NK-92 treated with Interleukin-12 subunit alpha and Interleukin-12 subunit beta, amount 100 ng/mL, for 24 hours (cell line): ENCODE data around the gene EXOC4.
"Not testable (repeated sequence)": the region's sequence is repeated elsewhere in the genome, so short reads cannot be mapped to it uniquely, and the experiment has no call there.

Experiments
- DNase-seq: peaks from one replicate; lab custom pipeline; 2025; lab: John Stamatoyannopoulos, UW

Gene EXOC4

DNA sequence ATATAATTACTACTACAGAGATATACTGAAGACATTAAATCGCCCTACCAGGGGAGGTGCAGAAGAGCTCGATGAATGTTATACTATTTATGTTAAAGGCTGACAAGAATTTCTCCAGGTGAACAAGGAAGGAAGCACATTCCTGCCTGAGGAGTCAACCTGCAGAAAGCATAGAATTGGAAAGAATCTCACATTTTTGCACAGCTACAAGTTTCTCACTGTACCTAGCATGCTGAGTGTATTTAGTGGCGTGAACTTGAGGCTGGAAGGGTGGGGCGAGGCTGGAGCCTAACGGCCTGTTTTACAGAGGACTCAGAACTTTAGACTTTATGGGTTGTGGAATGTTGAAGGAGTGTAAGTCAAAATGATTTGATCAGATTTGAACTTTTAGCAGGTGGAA is 500.6 kb downstream of the EXOC4 start:
- DNase-seq = no peak

DNA sequence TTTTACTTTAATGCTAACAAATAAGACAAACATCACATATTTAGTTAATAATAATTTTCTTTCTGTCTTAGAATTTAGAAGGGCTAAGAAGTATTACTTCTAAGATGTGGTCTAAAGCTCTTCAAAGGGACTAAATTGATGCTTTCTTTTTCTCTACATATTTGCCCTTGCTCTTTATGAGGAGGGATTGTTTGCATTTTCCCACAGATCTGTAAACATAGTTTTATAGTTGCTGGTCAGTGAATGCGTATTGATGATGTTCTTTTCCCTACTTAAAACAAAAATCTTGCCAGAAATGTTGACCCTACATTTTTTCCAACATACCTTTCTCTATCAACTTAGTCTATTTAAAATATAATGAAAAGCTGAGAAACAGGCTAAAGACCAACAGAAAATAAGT is 501.8 kb downstream of the EXOC4 start:
- DNase-seq = no peak

GRCh38 chr7:133755901-133756300 is 503.0 kb downstream of the EXOC4 start:
- DNase-seq = no peak

- DNase-seq = no peak
Observed at GRCh38 chr7:133761443-133761842, 508.6 kb downstream of the EXOC4 start.

DNA sequence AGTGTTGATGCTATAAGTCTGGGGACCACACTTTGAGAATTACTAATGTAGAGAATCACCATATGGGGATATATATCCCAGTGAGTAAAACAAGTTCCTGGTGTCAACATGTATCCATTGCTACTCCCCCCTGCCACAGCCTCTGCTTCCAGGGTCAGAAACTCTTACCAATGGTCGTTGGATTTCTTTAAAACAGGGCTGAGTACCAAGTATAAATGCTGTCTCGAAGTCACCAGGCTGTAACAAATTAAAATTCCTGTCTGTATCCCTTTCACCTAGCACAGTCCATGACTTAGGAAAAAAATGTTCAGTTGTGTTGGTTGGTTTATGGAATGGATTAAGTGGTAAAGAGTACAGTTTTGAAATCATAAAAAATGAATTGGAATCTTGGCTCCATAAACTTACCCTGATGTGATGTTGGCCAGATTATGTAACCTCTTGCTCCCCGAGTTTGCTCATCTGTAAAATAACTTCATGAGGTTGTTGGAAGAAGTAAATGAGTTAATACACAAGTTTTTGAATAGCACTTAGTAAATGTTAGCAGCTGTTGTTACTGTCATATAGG is 510.3 kb downstream of the EXOC4 start:
- DNase-seq = no peak

DNA sequence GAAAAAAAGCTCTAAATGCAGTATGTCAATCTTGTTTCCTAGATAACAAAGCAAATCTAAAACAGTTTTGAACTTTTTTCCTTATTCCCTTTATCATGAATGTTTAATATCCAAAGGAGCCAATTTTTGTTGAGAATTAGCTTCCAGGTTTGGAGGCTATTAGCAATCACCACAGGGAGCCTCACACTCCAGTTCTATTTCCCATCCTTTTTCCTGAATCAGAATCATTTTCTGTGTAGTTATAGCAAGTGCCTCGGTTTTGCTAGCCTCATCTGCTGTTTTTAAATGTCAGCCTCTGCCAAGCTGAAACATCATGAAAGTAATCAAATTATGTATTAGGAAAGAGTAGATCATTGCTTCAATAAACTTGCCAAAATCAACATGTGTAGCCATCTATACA is 516.8 kb downstream of the EXOC4 start:
- no peak for DNase-seq

GRCh38 chr7:133770863-133771492 is 518.1 kb downstream of the EXOC4 start:
- no peak for DNase-seq

- DNase-seq = no peak
Observed at GRCh38 chr7:133771788-133772419, 519.0 kb downstream of the EXOC4 start.

- DNase-seq = no peak
Observed at GRCh38 chr7:133773601-133774000, 520.7 kb downstream of the EXOC4 start.

- DNase-seq = no peak
Observed at GRCh38 chr7:133775201-133775600, 522.3 kb downstream of the EXOC4 start.

- DNase-seq = no peak
Observed at GRCh38 chr7:133776266-133776665, 523.4 kb downstream of the EXOC4 start.

DNA sequence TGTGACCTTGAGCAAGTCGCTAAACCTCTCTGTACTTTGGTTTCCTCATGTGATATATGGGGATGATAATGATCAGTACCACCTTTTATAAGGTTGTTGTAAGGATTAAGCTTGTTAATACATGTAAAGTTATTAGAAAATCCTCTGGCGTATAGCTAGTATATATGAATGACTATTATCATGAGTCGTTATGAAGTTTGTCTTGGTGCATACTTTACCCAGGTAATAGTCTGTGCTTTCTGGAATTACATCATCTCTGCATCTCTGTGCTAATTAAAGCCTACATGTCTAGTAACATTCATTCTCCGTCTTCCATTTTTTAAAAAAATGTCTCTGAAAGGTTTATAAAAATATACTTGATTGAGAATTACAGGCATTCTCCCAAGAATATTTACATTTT is 524.8 kb downstream of the EXOC4 start:
- DNase-seq = no peak

DNA sequence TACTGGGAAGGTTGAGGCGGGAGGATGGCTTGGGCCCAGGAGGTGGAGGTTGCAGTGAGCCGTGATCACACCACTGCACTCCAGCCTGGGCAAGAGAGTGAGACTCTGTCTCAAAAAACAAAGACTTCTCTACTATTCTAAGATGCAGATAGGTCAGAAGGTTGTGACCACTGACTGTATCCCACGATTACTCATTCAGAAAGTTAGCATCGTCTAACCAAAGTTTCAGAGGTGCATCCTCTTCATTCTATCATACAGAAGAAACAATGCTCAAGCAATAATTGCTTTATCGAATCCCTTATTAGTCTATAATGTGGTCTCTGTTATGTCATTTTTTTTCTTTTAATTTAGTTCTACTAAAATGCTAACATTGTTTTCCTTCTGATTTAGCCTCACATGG is 525.6 kb downstream of the EXOC4 start:
- no peak for DNase-seq

GRCh38 chr7:133779538-133779937 is 526.7 kb downstream of the EXOC4 start:
- DNase-seq = not testable (repeated sequence)

DNA sequence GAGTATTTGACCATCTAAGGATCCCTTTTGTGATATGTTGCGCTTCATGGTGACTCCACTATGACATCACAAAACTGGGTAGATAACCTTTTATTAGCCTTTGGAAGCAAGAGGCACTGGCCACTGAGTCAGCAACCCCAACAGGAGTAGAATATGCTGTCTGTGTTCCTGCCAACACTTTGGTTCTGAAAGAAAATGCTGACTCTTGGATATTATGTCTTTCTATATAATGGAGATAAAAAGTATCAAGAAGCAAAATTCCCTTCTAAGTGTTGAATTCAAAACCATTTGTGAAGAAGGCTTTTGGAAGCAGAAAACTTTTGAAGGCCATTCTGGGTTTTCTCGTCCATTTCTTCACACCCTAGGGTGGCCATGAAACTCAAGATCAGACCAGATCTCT is 528.0 kb downstream of the EXOC4 start:
- no peak for DNase-seq

DNA sequence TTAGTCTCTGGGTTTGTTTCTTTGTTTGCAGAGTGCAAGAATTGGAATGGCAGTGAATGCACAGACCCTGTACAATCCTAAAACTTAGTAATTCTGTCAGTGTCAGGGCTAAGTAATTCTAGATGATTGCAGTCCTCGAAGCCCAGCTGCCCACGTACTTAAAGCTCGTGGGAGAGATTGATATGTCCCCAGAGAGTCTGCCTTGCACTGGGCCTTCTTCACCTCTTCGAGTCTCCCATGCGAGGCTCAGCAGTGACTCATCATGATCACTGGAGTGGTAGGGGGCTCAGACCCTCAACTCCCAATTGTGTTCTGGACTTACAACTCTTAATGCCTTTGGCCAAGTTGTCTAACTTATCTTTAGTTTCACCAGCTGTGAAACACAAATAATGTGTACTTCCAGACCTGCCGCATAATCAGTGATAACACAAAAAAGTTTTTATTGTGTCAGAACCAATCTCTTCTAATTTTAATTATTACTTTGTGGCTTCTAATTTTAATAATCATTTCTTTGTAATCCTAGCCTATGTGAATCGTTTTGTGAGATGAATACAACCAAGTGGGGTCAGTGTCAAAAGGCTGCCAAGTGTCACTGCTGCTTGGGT is 528.7 kb downstream of the EXOC4 start:
- DNase-seq = no peak

- no peak for DNase-seq
Observed at GRCh38 chr7:133782470-133782869, 529.6 kb downstream of the EXOC4 start.

- DNase-seq = no peak
Observed at GRCh38 chr7:133783276-133783675, 530.4 kb downstream of the EXOC4 start.

DNA sequence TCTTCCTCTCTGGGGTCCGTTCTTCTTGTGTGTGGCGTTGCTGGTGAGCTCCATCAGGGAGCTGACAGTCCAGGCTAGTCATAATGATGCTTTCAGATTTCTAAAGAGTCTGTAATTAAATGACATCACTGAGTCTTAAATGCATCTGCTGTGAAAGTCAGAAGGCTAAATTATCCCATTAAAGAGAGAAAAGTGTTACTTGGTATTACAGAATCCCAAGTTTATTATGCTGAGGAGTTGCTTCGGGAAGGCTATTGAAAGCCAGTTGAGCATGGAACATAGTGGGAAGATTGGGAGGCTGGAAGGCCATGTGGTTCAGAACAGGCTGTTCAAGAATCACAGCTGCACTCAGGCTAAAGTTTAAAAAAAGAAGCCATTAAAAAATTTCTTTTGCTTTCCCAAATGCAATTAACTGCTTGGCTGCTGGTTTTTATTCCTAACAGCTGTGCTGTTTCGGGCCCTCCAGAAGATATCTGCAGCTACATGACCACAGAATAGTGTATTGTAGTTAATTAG is 531.7 kb downstream of the EXOC4 start:
- no peak for DNase-seq

DNA sequence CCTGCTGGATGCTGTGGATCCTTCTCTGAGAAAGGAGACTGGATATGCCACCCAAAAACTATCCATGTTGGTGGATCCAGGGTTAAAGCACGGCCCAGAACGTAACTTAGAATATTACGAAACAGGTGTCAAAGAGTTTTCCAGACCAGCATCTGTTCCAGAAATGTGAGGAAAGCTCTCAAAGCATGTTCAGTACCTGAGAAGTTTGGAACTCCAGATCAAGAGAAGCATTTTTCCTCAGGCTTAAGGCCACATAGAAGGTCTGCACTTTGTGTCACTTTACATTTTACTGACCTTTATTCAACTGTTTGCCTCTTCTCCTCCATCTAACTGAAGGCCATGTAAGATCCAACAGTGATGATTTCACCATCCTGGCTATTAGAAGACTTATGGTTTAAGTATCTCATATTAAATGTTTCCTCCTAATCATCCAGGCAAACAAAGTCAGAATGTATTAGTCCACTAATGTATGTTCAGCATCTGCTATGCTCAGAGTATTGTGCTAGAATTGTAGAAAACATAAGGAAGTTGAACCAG is 533.6 kb downstream of the EXOC4 start:
- DNase-seq = no peak

GRCh38 chr7:133789974-133790373 is 537.1 kb downstream of the EXOC4 start:
- no peak for DNase-seq

GRCh38 chr7:133790911-133791310 is 538.0 kb downstream of the EXOC4 start:
- DNase-seq = no peak

DNA sequence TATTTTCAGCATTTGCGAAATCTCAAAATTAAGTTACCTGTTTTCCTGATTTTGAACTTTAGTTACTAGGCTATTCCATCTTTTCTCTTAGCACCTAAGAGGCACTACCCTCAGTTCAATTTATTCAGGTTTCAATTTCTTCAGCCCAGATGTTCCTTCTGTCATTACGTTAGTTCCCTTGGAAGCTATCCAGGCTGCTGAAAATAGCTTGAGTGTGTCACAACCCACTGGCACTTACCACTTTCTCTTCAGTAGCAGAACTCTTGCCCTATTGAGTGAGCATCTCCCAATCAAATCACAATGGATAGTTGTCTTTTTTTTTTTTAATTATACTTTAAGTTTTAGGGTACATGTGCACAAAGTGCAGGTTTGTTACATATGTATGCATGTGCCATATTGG is 541.6 kb downstream of the EXOC4 start:
- no peak for DNase-seq
